Rectal smooth muscle tissue (tissue), 1 donor: ENCODE data around the gene CMSS1.
A peak's percentile ranks its signal among the peaks of the same experiment; 100 is the strongest.

Experiments
- H3K27ac ChIP-seq: one replicate; pipeline ENCODE4 v1.7.0; 2013; ENCODE audit warnings: low read depth, low read length, inconsistent platforms
- H3K27me3 ChIP-seq: one replicate; pipeline ENCODE4 v1.7.0; 2013; ENCODE audit warnings: low read length; ENCODE audit not compliant: control insufficient read depth, insufficient read depth
- H3K36me3 ChIP-seq: one replicate; pipeline ENCODE4 v1.7.0; 2013; ENCODE audit warnings: low read length; ENCODE audit not compliant: control insufficient read depth, insufficient read depth
- H3K4me1 ChIP-seq: one replicate; pipeline ENCODE4 v1.7.0; 2013; ENCODE audit warnings: low read length; ENCODE audit not compliant: control insufficient read depth, insufficient read depth
- H3K4me3 ChIP-seq: one replicate; pipeline ENCODE4 v1.7.0; 2013; ENCODE audit warnings: low read length
- H3K9ac ChIP-seq: one replicate; pipeline ENCODE4 v1.7.0; 2013; ENCODE audit warnings: low read length

The CMSS1 gene

DNA sequence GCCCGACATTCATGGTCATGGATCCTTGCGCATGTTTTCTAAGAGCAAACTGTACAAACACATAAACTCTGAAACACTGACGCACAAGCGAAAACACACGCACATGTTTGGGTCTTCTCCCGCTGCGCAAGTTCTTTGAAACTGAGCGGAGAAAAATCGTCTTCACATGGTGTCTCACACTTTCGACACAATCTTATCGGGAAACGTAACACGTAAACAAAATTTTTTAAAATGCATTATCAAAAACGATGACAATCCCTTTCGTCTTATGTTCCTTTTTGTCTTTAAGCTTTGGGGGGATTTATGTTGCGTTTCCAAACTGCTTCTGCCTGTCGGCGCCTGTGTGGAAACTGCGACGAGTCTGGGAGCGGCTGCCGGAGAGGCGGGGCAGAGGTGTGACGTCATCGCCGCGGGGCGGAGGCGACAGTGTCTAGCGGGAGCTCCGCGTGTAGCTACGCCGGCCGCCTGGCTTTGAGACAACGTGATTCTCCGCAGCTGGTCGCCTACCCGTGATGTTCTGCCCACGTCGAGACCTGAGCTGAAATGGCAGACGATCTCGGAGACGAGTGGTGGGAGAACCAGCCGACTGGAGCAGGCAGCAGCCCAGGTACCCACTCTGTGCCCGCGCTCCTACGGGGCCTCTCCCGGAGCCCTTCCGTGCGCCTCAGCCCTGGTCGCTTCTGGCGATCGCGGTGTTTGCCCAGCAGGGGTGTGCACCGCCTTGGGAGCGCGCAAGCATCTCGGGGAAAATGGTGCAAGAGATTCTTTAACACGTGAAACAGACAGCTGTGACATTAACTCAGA, at the start of gene CMSS1:
TSS of gene CMSS1 (plus strand) at position 426 of the 804 bp plus-strand sequence.
- Histone ChIP-seq H3K27me3 (no peaks in the 10 kb centered on the region), H3K4me1 (peaks cover 5% of the 10 kb centered on the region), H3K27ac (peak within 1 kb of the TSS; percentile 85), H3K36me3 (no peaks in the 10 kb centered on the region), H3K4me3 (peak within 1 kb of the TSS; percentile 75), H3K9ac (peak within 1 kb of the TSS; percentile 18)

GRCh38 chr3:99768126-99768525, 49.5 kb upstream of the CMSS1 start:
- H3K27ac ChIP-seq: no peak overlapping the region
- H3K4me1 ChIP-seq: no peaks in the 10 kb centered on the region
- H3K4me3 ChIP-seq: no peak overlapping the region
- H3K9ac ChIP-seq: no peak overlapping the region
- no peaks in the 10 kb centered on the region for H3K36me3 ChIP-seq
- H3K27me3 ChIP-seq: no peaks in the 10 kb centered on the region

GRCh38 chr3:99768808-99769501, 48.7 kb upstream of the CMSS1 start:
- no peak overlapping the region for H3K27ac ChIP-seq
- H3K36me3 ChIP-seq: no peaks in the 10 kb centered on the region
- H3K4me1 ChIP-seq: no peaks in the 10 kb centered on the region
- H3K9ac ChIP-seq: no peak overlapping the region
- H3K27me3 ChIP-seq: no peaks in the 10 kb centered on the region
- H3K4me3 ChIP-seq: no peak overlapping the region

DNA sequence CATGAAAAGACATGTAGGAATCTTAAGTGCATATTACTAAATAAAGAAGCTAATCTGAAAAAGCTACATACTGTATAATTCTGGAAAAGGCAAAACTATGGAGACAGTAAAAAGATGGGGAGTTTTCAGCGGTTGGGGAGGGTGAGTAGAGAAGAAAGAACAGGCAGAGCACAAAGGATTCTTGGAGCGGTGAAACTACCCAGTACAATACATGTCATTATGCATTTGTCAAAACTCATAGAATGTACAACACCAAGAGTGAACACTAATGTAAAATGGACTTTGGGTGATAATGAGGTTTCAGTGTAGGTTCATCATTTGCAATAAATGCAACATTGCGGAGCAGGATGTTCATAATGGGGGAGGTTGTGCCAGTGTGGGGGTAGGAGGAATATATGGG, 45.5 kb upstream of the CMSS1 start:
- Histone ChIP-seq H3K9ac (no peak overlapping the region), H3K4me1 (no peaks in the 10 kb centered on the region), H3K4me3 (no peak overlapping the region), H3K27me3 (no peaks in the 10 kb centered on the region), H3K36me3 (no peaks in the 10 kb centered on the region), H3K27ac (no peak overlapping the region)

DNA sequence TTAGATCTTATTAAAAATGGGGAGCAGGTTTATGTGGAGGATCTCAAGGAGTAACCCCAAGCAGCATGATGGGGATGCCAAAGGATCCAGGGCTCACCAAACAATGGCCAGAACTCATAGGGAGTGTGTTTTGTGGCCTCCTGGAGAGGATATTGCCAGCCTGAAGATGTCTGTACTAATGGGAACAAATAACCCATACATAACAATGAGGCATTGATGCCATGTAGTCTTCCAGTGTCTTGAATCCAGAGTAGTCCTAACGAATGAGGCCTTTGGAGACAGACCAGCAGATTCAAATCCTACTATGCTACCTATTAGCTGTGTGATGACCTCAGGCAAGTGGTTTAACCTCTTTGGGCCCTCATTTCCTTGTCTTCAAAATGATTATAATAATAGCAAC, 45.0 kb upstream of the CMSS1 start:
- H3K4me1 ChIP-seq: no peaks in the 10 kb centered on the region
- no peaks in the 10 kb centered on the region for H3K27me3 ChIP-seq
- H3K9ac ChIP-seq: no peak overlapping the region
- no peak overlapping the region for H3K27ac ChIP-seq
- H3K36me3 ChIP-seq: no peaks in the 10 kb centered on the region
- H3K4me3 ChIP-seq: no peak overlapping the region

DNA sequence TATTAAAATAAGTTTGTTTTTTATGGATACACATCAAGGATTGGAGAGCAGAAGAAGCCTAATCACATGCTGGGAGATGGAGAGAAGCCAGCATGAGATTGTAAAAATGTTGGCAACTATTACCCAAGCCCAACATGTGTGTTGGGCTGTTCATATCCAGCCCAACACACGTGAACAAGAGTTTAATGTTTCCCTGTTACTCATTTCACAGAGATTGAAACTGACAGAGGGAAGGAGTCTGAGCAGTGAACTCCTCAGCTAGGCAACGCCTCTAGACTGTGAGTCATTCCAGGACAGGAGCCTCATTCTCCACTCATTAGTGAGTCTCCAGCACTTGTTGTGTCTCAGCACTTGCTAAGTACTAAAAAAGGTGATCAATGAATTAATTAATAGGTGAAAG, 43.2 kb upstream of the CMSS1 start:
- Histone ChIP-seq H3K4me1 (no peaks in the 10 kb centered on the region), H3K36me3 (no peaks in the 10 kb centered on the region), H3K9ac (no peak overlapping the region), H3K27ac (no peak overlapping the region), H3K4me3 (no peak overlapping the region), H3K27me3 (no peaks in the 10 kb centered on the region)

GRCh38 chr3:99776516-99777209, 41.0 kb upstream of the CMSS1 start:
- Histone ChIP-seq H3K4me1 (no peaks in the 10 kb centered on the region), H3K36me3 (no peaks in the 10 kb centered on the region), H3K27me3 (no peaks in the 10 kb centered on the region), H3K9ac (no peak overlapping the region), H3K27ac (no peak overlapping the region), H3K4me3 (no peak overlapping the region)

- Histone ChIP-seq H3K9ac (no peak overlapping the region), H3K4me1 (no peaks in the 10 kb centered on the region), H3K27me3 (no peaks in the 10 kb centered on the region), H3K4me3 (no peak overlapping the region), H3K27ac (no peak overlapping the region), H3K36me3 (no peaks in the 10 kb centered on the region)
Measured at GRCh38 chr3:99777210-99777549, 40.5 kb upstream of the CMSS1 start.

- Histone ChIP-seq H3K36me3 (no peaks in the 10 kb centered on the region), H3K4me3 (no peak overlapping the region), H3K9ac (no peak overlapping the region), H3K27me3 (no peaks in the 10 kb centered on the region), H3K4me1 (no peaks in the 10 kb centered on the region), H3K27ac (no peak overlapping the region)
Measured at GRCh38 chr3:99777708-99778107, 40.0 kb upstream of the CMSS1 start.

DNA sequence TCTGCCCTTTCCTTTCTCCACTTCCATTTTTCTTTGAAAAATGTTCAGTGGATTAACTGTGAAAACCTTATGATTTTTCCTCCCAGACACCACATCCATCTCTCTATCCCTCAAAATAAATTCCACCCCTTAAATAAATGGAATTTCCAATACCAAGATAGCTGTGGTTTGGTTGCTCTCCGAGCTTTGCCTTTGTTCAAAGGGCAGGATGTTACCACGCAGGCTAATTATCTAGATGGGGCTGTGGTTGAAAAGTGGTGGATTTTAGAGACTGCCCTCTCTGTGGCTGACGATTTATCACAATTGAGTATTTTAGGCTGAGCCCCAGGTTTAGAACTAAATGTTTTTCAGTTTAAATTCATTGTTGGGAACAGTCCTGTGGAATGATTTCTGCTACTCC, 36.9 kb upstream of the CMSS1 start:
- Histone ChIP-seq H3K27ac (no peak overlapping the region), H3K9ac (no peak overlapping the region), H3K36me3 (no peaks in the 10 kb centered on the region), H3K27me3 (no peaks in the 10 kb centered on the region), H3K4me3 (no peak overlapping the region), H3K4me1 (no peaks in the 10 kb centered on the region)

DNA sequence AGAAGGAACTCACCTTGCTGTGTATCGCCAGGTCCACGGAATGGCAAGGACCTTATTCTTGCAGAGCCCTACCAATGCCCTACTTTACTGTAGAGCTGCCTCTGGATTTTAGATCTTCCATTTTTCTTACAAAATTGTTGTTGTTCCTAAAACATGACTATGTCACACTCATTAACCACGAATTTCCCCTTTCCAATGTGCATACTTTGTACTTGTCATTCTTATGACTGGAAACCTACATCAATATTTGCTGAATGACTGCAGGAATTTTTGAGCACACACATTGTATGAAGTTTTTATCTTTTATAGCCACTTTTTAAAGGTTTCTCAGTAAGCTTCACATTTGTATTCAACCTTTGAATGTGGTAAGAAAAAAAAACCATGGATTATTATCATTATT, 35.9 kb upstream of the CMSS1 start:
- H3K27me3 ChIP-seq: no peaks in the 10 kb centered on the region
- H3K36me3 ChIP-seq: no peaks in the 10 kb centered on the region
- no peak overlapping the region for H3K27ac ChIP-seq
- H3K9ac ChIP-seq: no peak overlapping the region
- no peak overlapping the region for H3K4me3 ChIP-seq
- no peaks in the 10 kb centered on the region for H3K4me1 ChIP-seq

GRCh38 chr3:99783011-99783573, 34.6 kb upstream of the CMSS1 start:
- no peak overlapping the region for H3K9ac ChIP-seq
- H3K27me3 ChIP-seq: no peaks in the 10 kb centered on the region
- H3K4me1 ChIP-seq: peaks cover 2% of the 10 kb centered on the region
- no peak overlapping the region for H3K27ac ChIP-seq
- H3K36me3 ChIP-seq: no peaks in the 10 kb centered on the region
- H3K4me3 ChIP-seq: no peak overlapping the region
